Activated CD8-positive, alpha-beta memory T cell treated with anti-CD3 and anti-CD28 coated beads, Interleukin-2, amount 50 U/mL, for 4 hours (primary cell): ENCODE results near the gene CALCOCO1.
A peak's percentile ranks its signal among the peaks of the same experiment; 100 is the strongest.

Experiments used
- DNase-seq: peaks from one replicate; pipeline ENCODE4 v3.0.0-alpha.2; 2020

Gene CALCOCO1

DNA sequence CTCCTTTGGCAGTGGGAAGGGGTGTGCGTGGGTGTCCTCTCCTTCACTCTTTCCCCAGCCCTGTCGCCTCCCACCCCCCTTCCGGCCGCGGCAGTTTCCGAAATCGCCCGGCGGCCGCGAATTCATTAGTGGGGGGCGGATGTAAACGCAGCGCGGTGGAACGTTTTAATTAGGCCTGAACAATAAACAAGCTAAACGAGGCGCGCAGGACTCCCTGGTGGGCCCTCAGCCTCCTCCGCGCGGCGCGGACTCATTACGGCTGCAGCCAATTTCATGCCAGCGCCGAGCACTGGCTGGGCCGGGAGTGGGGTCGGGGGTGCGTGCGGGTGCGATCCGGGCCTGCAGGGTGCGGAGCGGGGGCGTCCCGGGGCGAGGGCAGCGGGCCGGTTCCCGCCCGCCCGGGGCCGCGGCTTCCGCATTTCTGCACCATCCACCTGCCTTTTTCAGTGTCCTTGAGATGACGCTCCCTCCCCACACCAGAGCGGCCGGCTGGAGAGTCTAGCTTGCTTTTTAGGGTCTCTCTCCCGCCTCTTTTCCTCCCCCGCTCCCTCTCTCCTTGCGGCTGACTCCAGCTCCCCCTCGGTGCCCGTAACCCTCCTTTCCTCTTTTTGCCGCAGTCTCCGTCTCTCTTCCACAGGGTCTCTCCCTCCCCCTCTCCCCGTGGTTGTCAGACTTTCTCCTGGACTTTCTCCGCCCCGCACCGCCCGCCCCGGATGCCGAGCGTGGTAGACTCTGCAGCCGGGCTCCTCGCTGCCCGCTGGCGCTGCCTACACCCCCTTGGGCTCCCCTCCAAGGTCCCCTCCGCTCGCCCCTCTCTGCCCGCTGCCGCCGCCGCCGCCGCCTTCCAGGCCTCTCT is 24.3 kb upstream of the CALCOCO1 start, which contains the start of gene CISTR:
CISTR (minus strand) TSS at position 644 of the 856 bp plus-strand sequence.
- DNase-seq: peak; percentile 37

DNA sequence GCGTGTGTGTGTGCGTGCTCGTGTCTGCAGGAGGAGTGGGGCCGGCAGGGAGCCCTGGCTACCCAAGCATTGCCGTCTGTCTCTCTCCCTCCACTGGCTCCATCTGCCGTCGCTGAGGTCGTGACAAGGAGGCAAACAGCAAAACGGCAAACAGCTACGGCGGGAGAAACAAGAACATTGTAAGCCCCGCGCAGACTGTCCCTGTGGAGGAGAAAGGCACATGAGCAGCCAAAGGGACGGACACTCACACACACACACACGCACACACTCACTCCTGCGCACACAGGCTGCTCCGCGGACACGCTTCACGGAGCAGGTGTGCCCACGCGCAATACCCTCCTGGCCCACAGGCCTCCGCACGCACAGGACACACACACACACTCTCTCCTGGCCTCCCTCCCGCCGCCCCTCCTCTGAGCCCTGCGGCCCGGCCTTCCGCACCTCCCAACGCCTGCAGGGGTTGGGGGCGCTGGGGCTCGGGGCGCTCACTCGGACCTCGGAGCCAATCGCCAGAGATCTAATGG is 23.6 kb upstream of the CALCOCO1 start:
- no peak for DNase-seq

DNA sequence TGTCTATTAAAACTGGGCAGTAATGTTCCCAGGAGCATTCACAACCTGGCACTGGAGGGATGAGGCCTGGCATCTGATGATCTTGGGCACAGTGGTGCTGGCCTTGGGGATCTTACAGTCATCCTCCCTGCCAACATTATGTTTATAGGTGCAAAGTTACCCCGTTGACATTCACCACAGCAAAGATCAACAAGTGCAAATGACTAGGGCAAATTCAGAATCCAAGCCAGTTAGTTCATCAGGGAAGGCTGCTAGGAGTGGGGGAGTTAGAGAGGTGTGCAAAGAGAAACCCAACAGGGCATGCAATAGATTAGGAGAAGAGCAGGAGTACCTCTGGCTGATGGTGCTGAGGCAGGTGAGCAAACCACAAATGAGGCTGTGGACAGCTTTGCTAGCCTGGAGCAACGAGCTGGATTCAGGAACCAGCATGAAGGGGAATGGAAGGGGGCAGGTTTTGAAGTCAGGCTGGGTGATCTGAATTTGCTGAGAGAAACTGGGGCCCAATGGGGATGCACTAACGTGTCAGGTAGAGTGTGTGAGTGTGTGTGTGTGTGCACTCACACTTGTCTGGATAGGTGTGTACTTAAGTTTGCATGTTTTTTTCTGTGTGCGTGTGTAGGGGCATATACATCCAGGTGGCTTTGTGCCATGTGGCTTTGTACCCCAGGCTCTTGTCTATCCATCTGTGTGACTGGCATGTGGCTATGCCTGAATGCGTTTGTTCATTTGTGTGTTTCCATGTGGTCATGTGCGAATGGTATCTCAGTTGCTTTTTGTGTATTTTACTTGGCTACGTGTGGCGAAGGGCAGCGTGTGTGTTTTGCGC is 22.9 kb upstream of the CALCOCO1 start:
- DNase-seq: no peak

DNA sequence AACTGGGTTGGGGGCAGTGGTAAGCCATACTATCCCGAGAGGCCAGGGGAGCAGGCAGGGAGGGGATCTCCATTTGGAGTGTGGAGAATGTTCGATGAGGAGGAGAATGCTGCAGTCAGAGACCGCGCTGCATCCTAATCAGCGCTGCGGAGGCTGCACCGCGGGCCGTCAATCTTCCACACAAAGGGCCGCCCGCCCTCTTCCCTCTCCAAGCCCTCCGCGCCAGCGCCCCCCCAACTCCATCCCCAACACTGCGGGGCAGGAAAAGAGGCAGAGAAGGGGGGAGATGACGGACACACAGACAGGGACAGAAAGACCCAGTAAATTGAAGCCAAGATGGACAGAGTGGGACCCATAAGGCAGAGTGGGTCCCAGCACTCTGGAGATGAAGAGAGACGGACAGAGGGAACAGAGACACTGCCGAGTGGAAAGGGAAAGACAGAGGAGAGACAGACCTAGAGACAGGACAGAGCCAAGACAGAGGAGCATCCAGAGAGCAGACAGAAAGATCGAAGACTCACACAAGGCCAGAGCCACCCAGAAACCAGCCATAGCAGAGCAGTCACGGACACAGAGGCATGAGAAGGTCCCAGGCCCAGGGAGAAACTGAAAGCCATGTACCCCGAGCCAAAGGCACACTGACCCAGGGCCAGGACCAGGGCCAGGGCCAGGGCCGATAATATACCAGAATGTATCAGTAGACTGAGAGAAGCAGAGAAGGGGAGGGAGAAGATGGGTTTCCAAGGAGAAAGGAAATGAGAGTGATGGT is 21.0 kb upstream of the CALCOCO1 start:
- DNase-seq: no peak

DNA sequence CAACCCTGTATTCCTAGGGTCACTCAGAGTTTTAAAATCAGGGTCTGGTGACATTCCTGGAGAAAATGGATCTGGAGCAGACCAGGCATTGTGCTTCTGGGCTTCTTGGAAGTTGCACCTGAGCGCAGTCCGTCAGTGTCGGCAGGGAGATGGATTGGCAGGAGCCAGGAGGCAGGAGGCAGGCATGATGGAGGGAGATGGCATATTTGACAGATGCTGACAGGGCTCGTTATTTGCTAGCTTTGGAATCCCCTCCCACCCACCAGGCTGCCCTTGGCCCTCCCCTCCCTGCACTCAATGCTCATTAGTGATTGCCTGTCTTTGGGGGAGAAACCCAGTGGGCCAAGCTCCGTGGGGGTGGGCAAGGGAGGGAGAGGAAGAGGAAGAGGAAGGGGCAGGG is 19.8 kb upstream of the CALCOCO1 start:
- no peak for DNase-seq

DNA sequence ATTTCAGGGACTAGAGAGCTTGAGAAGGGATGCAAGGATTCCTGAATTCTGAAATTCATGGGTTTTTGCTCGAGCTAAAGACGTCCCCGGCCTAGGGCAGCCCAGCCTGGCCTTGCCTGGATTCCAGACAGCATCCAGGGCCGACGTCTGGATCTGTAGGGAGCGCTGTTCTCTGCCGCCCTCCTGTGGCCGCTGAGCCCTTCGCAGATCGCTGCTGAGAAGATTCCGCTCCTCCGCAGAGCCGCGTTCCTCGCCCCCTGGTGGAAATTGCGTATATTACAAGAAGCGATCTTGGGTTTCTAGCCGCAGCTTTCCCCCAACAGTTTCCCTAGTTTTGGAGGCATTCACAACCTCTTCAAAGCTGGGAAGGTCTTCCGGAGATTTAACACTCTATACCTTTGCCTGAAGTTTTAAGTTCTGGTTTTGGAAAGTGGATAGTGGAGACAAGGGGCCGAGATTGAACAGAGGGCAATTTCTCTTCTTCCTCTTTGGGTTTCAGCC is 19.4 kb upstream of the CALCOCO1 start:
- peak; percentile 87 for DNase-seq

DNA sequence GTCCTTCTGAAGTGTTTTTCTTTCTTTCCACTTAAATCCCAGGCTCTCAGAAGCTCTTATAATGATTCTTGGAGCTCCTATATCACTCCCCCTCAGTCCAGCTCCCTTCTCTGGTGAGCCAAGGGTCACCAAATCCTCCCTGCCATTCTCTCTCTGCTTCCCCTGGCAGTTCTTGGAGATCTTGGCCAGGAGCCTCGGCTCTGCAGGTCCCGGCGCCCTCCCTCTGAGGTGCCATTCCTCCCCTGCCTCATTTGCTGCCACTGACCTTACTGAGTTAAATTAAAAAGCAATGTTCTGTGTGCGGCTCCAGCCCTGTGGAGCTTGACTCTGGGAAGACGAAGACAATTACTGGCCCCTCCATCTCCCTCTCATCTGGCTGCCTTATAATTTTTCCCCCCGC is 17.5 kb upstream of the CALCOCO1 start:
- no peak for DNase-seq

DNA sequence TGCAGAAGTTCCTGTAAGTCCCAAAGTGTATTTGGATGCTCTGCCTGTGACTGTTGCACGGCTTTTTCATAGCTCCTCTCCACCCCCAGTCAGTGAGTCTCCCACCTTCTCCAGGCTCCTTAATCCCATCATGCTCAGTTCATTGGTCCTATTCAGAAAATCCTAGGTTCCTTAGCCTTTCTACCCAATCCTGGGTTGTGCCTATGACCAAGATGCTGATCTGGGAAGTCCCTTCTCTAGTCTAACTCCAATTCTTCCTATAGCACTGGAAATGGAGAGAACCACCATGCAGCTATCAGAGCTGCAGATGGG is 16.8 kb upstream of the CALCOCO1 start:
- DNase-seq: no peak

DNA sequence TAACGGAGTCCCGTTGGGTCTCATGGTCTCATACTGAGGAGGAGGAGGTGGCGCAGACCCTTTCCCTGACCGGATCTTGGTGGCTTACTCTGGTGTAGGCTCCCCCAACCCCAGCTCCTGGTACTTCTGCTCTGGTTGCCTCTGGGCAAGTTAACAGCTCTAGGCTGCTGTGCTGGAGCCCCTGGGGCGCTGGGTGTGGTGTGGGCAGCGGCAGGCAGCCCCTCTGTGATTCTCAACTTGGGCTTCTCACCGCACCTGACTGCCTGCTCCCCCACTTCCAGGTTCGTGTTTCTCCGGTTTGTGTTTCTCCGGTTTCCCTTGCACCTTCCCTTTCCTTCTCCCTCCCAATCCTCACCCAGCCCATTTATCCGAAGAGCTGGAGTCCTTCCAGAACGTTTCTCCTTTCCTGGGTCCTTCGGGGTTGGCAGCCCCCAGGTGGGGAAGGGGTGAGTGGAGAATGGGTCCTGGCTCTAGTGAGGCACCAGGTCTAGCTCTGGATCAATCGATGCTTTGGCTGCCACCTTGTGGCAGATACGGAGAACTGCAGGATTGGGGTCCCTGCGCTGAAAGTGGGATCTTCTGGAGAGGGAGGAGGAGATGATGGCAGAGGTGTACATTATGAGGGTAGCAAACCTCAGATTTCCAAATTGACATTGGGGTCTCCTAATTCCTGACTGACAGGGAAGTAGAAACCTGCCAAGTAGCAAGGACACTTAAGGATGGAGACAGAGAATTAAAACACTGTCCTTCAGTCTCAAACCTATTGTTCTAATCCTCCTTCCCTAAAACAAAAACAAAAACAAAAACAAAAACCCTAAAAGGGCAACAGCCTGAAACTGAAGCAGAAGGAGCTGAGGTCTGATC is 16.2 kb upstream of the CALCOCO1 start:
- peak; percentile 60 for DNase-seq

DNA sequence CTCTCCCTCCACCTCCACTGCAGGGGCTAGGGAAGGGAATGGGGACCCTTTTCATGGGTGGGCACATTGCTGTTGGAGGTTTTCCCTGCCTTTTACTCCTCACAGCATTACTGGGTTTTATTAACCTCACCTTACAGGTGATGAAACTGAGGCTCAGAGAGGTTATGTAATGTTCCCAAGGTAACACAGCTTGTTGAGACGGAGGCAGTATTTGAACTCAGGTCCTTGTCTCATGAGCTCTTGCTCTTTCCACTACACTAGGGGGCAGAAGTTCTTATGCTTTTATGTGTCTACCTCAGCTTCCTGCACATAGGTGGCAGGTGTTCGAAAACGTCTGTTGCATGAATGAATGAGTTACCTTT is 12.9 kb upstream of the CALCOCO1 start:
- DNase-seq: no peak

DNA sequence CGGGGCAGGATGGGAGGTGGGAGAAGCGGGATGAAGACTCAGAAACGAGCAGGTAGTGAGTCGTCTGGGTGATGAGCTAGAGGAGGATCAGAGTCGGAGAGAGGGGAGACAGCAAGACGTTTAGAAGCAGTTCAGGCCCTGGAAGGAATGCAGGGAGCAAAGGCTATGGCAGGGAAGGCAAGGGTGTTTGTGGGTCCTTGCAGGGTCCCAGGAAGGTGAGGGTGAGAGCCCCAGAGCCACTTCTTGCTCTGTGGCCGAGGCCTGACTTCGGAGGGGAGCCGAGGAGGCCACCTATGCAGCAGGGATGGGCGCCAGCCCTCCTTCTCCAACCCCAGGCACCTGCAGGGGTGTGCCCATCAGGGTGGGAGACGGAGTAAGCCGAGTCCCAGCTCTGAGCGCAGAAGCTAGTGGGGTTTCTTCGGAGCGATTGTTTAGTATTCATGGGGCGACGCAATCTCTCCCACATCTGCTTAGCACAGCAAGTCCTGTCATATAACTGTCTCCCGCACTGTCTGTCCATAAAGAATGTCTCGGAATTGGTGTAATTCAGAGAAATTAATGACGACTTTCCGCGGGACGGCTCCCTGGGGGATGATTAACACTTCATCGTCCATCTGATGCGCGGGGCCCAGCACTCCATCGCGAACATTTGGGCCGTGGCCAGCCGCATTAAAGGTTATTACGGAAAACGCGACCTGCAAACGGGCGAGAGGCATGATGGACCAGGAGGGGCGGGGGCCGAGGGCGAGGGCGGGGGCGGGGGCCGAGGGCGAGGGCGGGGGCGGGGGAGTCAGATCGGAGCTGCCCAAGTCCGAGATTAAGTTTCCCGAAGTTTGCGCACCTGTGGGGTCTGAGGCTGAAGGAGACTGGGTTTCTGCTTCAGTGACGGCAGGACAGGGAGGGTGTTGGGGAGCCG is 12.2 kb upstream of the CALCOCO1 start:
- DNase-seq: no peak

DNA sequence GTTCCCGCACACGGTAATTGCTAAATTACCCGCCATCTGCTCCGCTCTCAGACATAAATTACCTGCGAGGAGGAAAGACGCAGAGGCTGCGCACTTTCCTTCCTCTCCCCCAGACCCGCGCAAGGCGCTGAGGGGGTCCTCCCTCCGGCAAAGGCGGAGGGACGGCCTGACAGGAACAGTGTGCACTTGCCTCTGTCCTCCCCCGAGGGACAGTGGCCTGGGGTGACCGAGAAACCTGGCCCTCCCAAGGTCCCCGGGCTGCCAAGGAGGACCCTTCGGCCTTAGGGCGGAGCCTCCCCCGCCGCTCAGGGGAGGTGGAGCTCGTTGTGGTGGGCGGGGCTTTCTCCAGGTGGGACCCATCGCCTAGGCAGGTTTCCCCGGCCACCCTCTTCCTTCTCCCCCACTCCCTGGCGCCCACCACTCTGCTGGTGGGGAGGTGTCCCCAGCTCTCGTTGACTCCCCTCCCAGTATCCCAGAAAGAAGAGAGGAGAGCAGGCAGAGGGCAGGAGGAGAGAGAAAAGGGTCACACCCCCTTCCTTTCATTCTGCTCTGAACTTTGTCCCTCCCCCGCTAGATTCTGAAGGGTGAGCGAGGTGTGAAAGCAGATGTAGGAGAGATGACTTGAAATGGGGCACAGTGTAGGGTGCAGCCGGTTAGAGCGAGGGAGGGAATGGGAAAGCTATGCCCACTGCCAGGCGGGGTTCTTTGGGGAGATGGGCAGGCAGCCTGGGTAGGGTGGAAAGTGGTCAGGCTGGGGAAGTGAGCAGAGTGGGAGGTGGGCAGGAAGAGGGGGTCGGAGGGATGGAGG is 11.4 kb upstream of the CALCOCO1 start:
- peak; percentile 60 for DNase-seq

DNA sequence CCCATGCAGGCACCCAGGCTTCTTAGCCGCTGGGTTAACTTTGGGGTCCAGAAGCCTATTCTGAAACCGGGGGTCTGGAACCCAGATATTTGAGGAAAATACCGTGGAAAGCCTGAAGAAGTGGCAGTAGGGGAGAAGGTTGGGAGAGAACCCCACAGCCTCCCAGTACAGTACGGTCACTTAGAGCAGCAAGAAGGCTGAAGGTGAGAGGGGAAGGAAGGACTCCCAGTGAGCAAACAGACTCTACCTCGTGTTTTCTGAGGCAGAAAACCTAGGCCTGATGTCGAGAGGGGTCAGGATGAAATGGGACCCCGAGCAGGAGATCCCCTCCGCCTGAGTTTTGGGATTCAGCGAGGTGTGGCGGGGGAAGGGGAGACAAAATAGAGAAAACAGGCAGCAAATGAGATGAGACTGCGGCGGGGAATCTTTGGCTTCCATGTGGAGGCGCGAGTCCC is 10.7 kb upstream of the CALCOCO1 start:
- no peak for DNase-seq

DNA sequence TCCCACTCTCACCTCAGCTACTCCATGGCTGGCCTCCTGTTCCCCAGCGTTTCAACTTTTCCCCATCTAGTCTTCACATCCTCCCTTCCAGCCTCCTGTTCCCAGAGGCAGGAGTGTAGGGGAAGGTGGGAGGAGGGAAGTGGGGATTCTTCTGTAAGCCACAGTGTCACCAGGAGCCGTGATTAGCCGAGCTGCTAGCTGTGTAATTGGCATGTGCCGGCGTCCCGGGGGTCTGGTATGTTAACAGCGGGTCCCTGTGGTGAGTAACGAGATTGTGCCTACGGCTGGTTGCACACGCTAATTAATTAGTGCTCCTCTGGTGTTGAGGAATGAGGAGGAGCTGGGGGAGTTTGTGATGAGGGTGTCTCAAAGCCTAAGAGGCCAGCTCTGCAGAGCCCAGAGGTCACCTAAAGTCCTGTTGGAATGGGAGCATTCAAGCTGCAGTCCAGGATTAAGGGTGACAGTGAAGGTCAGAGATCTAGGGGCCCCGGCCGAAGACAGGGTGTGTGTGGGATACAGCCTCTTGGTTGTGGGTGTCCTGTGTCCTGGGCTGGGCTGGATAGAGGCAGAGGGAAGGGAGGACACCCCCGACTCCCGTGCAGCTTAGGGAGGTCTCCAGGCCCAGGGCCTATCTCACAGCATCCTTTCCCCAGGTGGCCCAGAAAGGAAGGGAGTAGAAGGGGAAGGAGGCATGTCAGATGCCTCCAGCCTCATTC is 10.0 kb upstream of the CALCOCO1 start:
- DNase-seq: no peak

DNA sequence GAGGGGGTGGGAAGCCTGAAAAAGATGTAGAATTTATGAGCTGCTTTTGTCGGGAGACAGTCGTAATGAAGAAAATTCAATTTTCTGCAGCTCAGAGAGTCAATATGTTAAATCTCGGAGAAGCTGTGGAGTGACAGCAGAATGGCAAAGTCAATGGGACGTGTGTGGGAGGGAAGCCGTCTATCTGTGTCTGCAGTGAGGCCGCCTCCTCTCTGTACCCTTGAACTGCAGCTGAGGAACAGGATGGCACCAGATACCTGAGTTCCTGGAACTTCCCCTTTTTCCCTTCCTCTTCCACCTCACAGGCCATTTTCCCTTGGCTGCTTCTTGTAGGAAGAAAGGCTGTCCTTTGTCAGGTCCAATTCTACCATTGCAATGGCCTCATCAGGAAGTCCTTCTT is 9.3 kb upstream of the CALCOCO1 start:
- no peak for DNase-seq

DNA sequence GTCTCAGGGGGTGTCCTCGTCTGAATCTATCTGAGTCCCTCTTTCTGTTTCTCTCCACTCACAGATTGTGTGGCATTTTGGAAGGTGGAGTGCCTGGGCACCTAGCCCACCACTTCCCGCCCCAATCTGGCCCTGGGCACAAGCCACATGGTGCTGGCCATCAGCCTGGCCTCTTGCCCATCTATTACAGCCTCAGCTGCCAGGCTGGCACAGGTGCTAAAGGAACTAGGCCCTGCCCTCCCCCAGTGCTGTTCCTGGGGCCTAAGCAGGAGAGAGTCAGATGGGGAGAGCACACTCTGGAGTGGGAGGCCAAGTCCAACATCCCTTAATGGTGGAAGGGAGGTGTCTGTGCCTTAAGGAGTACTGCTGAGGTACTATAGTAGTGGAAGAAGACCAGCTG is 8.3 kb upstream of the CALCOCO1 start:
- no peak for DNase-seq

DNA sequence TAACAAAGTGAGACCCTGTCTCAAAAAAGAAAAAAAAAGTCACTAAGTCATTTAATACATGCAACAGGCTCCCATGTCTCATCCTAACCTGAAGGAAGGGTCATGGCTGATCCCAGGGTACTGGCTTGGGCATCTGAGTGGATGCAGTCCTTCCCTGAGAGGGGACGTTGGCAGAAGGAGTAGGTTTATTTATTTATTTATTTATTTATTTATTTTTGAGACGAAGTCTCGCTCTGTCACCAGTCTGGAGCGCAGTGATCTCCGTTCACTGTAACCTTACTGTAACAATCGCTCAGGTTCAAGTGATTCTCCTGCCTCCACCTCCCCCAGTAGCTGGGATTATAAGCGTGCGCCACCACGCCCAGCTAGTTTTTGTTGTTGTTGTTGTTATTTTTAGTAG is 7.2 kb upstream of the CALCOCO1 start:
- DNase-seq: no peak

DNA sequence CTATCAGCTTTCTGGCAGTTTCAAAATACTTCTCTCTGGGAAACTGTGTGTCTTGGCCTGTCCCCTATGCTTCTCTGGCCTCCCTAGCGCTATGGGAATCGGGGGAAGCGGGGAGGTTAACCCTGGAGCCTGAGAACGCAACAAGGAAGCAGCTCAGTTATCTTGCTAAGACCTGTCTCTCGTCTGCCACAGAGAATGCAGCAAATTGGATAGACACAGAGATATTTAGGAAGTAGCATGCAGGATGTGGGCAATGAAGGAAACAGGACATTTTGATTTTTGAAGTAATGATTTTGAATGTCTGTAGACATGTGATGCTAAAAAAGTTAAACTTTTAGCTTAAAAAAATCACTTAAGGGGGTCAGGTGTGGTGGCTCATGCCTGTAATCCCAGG is 6.6 kb upstream of the CALCOCO1 start:
- DNase-seq: no peak
